Gastroesophageal sphincter (tissue), 3 donors: ENCODE data around the gene CYP1B1.

ENCODE experiments used
- CTCF ChIP-seq, 4 experiments: fragments of 200-600 bp in 2 of 4; fragments of 450-650 bp in 2 of 4; sonication (generic) in 1 of 4; IDR thresholded peaks; one replicate each; pipeline ENCODE4 v1.5.1; 2017 to 2019; ENCODE audit warnings: antibody characterized with exemption in 4 of 4, mild to moderate bottlenecking in 2 of 4, moderate library complexity in 2 of 4
- EP300 ChIP-seq: sonication (generic); formaldehyde crosslinking; IDR thresholded peaks from one replicate; pipeline ENCODE4 v1.6.1; 2017; ENCODE audit warnings: antibody characterized with exemption, mild to moderate bottlenecking
- POLR2A ChIP-seq, 2 donors: fragments of 450-650 bp; IDR thresholded peaks; one replicate each; pipeline ENCODE4 v1.6.1; 2017; ENCODE audit warnings: antibody characterized with exemption in 2 of 2, mild to moderate bottlenecking in 2 of 2, moderate library complexity in 1 of 2

- TF ChIP-seq CTCF (IDR thresholded peaks at IDR 0.05) (no peak), POLR2A (IDR thresholded peaks at IDR 0.05) (no peak), EP300 (no peak)
Observed at GRCh38 chr2:38113981-38114708, 38.2 kb upstream of the CYP1B1 start.
